Stimulated activated CD8-positive, alpha-beta memory T cell treated with anti-CD3 and anti-CD28 coated beads, Interleukin-15, amount 100 ng/mL, for 24 hours (primary cell): ENCODE measurements around the gene OSBP.
A peak's percentile ranks its signal among the peaks of the same experiment; 100 is the strongest.
"Not testable (repeated sequence)": the region's sequence is repeated elsewhere in the genome, so short reads cannot be mapped to it uniquely, and the experiment has no call there.

Experiments
- DNase-seq: peaks from one replicate; pipeline ENCODE4 v3.0.0-alpha.2; 2020; ENCODE audit warnings: low read depth

OSBP gene

GRCh38 chr11:59615637-59616395, at the start of gene OSBP:
TSS of gene OSBP (minus strand) at chr11:59615774. CDS start at chr11:59615664, 110 bp downstream.
- peak; percentile 77 for DNase-seq

GRCh38 chr11:59660621-59661020, 45.0 kb upstream of the OSBP start:
- DNase-seq, result no peak

- no peak for DNase-seq
Measured at GRCh38 chr11:59659981-59660380, 44.4 kb upstream of the OSBP start.

- no peak for DNase-seq
Measured at GRCh38 chr11:59658036-59658435, 42.5 kb upstream of the OSBP start.

- no peak for DNase-seq
Measured at GRCh38 chr11:59654893-59655292, 39.3 kb upstream of the OSBP start.

- no peak for DNase-seq
Measured at GRCh38 chr11:59647245-59647980, 31.8 kb upstream of the OSBP start.

- DNase-seq, result no peak
Measured at GRCh38 chr11:59644528-59644927, 29.0 kb upstream of the OSBP start.

GRCh38 chr11:59643390-59643789, 27.8 kb upstream of the OSBP start:
- DNase-seq, result no peak

- no peak for DNase-seq
Measured at GRCh38 chr11:59641156-59641555, 25.6 kb upstream of the OSBP start.

GRCh38 chr11:59630493-59630892, 14.9 kb upstream of the OSBP start:
- no peak for DNase-seq

- no peak for DNase-seq
Measured at GRCh38 chr11:59629996-59630395, 14.4 kb upstream of the OSBP start.

- DNase-seq, result not testable (repeated sequence)
Measured at GRCh38 chr11:59626969-59627368, 11.4 kb upstream of the OSBP start.

GRCh38 chr11:59625703-59626102, 10.1 kb upstream of the OSBP start:
- DNase-seq, result no peak

- no peak for DNase-seq
Measured at GRCh38 chr11:59617876-59618275, 2.3 kb upstream of the OSBP start.

- DNase-seq, result no peak
Measured at GRCh38 chr11:59616396-59616982, 915 bp upstream of the OSBP start.

GRCh38 chr11:59615120-59615636, 396 bp downstream of the OSBP start:
- peak; percentile 11 for DNase-seq

GRCh38 chr11:59614277-59615119, 1.1 kb downstream of the OSBP start:
- no peak for DNase-seq

GRCh38 chr11:59611570-59612565, 3.7 kb downstream of the OSBP start:
- DNase-seq, result no peak

- DNase-seq, result no peak
Measured at GRCh38 chr11:59610289-59610688, 5.3 kb downstream of the OSBP start.

- no peak for DNase-seq
Measured at GRCh38 chr11:59607703-59608454, 7.7 kb downstream of the OSBP start.
